GM18526 (cell line): ENCODE results near the gene OTX2.

Experiments used
- POLR2A ChIP-seq: IDR thresholded peaks from 3 replicates; pipeline ENCODE4 v1.6.1; 2011; ENCODE audit not compliant: insufficient read length; ENCODE audit errors: extremely low read depth

Gene OTX2

DNA sequence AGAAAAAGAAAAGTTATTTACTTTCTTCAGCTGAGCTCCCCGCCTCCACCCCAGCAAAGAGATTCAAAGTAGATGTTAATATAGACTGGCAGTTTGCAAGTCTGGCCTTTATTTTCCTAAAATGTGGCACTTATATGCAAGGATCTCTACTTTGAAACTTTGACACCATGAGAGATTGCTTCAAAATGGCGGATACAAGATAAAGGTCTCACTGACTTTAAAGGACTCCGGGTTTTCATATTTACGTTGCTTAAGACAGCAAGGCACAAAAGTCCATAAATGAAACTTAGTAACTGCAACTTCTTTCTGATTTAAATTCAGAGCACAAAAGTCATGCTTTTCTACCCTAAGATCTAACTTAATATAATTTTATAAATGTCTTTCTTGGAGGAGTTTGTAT, 3.5 kb downstream of the OTX2 start:
- no peak for TF ChIP-seq POLR2A

DNA sequence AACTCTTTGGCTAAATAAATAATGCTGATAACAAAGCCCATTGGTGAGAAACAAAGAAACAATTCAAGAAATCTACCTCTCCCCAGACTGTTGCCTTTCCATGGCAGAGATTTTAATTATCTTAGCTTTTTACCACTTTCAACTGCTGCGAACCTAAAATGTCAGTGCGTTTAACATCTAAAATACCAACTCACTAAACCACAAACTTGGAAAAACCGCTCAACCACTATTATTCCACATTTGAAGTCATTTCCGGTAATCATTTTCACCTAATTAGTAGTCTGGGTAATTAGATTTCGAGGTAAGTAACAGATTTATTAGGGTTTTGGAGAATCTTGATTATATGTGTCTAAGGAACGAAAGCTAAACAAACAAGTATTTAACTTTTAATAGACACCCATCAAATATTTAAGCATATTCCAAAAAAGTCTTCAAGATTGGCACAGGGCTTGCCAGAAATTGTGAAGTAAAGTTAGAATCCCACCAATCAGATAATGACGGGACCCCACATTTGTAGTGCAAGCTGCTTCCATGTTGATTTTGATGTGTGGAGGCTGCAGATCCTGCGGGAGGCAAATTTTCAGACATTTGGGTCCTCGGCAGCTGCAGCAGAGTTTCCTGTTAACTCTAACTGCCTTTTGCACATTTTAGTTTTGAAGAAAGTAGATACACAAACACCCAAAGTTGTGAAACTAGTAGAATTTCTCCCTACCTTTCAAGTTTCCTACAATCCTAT, 4.1 kb downstream of the OTX2 start:
- no peak for TF ChIP-seq POLR2A

DNA sequence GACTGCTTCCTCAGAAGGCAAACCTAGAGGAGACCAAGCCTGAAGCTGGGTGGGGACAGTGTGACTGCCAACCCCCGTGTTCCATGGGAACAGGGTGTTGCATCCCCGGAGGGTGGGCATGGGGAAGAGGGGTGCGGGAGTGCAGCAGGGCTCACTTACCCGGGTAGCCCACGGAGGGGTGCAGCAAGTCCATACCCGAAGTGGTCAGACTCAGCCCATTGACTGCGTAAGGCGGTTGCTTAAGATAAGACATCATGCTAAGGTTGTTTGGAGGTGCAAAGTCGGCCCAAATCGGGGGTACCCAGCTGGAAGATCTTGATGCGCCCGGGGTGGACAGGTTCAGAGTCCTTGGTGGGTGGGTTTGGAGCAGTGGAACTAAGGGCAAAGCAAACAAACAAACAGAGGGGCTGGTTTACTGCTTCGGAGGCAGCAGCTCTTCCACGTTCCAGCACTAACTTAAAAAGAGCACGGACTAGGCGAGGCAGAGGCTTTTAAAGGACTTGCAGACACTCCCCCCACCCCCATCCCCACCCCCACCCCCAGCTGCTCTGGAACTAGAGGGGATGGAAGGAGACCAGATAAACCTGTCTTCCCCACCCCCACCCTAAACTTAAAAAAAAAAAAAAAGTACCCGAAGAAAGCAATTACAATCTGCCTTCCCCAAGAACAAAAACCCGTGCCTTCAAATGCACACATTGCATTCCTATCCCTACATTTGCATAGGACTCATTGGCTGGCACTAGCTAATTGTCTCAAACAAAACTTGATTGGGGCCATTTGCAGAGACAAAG, 4.9 kb downstream of the OTX2 start:
- TF ChIP-seq POLR2A = no peak

DNA sequence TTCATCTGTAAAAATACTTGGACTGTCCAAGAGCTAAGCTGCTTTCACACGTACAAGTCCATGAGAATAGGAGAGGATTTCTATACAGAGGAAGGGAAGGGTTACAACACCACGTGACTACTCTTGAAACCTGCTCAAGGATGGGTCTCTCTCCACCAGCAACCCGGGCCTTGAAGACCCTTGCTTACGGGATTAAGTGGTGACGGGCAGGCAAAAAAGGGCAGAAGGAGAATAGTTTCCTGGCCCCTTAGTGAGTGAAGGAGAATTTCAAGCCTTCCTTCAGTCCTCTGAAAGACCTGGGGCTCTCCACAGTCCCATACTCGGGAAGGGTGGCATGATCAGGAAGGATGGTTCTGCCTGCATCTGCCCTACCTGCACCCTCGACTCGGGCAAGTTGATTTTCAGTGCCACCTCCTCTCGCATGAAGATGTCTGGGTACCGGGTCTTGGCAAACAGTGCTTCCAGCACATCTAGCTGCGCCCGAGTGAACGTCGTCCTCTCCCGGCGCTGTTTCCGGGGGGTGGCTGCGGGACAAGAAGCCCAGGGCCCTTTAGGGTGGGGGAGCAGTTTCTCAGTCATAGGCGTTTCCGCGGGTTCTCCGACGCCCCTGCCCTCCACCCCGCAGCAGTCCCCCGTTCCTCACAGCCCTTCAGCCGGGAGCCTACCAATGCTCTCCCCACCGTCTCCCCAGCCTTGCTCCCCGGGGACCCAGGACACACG, 6.3 kb downstream of the OTX2 start:
- no peak for TF ChIP-seq POLR2A

DNA sequence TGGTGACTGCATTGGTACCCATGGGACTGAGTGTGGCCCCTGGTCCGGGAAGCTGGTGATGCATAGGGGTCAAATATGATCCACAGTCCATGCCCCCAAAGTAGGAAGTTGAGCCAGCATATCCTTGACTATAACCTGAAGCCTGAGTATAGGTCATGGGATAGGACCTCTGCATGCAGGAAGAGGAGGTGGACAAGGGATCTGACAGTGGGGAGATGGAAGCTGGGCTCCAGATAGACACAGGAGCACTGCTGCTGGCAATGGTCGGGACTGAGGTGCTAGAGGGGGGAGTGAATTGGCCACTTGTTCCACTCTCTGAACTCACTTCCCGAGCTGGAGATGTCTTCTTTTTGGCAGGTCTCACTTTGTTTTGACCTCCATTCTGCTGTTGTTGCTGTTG, 8.4 kb downstream of the OTX2 start:
- no peak for TF ChIP-seq POLR2A

DNA sequence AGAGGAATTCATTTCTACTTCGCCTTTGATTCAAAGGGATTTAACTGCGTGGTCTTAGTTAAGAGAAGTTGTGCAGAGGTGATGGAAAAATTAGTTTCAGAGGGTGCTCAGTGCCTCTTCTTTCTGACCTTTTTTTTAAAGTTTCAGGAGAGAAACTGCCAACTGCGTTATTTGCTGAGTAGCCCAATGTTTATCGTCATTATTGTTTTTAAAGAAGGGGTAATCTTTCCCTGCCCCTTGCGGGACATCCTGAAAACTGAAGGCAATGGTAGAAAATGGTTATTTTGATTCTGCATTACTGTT, 11.0 kb downstream of the OTX2 start:
- TF ChIP-seq POLR2A = no peak

DNA sequence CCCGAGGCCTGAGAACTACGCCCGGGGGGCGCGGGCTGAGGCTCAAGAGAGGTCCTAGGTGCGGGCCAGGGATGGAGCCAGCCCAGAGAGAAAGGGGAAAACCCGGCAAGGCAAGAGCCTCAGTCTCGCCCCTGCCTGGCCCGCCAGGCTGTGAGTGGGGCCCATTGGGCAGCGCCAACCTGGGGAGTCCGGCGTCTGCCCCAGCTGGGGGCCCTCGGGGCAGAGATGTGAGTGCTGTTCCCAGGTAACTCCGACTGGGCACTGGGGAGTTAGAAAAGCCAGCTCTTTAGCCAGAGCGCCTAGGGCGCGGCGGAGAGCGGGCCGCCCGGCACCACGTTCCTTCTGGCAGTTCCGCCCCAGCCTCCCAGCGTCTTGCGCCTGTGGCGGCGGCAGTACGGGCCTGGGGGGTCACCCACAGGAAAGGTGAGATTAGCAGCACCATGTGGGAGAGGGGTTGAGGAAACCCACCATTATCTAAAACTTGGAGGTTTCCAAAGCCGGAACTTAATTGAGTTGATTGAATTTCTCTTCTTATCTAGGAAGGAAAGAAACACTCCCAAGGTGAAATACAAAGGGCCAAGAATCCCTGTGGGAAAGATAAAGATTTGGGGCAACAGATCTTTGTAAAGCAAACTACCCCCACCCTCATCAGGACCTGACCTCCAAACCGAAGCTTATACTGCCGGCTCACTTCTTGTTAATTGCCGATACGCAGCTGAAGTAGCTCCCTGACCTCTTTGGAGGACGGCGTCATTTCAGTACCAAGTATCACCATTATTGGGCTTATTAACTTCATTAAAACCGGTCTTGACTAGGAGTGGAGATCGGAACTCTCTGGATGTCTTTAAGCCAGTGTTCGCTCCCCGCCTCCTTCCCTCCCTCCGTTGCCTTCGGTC, 11.6 kb downstream of the OTX2 start:
- no peak for TF ChIP-seq POLR2A

DNA sequence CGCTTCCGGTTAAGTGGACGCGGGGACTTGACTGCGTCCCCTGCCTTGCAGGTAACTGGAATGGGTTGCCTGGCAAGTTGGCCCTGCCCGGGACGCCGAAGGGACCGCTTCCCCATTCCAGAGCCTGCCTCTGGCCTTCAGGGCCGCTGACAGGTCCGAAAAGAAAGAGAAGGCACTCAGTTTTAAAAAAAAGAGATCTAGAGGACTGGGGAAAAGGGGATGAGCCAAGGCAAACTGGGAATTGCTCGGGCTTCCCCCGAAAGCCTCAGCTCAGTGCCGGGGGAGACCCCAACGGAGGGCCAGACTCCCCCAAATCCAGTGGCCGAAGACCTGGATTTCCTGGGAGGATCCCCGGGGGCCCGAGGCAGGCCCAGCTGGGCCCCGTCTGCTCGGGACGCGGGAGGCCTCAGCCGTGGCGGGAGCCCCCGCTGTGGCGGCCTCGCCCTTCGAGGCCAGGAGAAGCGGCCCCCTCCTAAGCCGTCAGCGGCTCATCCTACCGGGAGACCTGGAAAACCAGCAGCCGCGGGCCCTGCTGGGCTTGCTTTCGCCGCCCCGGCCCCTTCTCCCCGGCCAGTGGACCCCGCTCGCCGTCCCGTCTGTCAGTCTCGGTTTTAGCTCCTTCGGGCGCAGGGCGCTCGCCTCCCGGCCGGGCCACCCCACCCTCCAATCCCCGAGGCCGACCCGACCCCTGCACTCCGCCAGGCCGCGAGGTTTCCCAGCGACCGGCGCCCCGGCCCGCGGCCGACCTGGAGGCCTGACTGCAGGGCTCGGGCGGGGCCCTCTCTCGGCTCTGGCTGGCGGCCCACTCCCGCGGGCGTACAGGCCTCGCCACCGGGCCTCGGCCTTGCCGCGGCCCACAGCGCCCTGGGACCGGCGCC, 12.5 kb downstream of the OTX2 start:
- TF ChIP-seq POLR2A = no peak

DNA sequence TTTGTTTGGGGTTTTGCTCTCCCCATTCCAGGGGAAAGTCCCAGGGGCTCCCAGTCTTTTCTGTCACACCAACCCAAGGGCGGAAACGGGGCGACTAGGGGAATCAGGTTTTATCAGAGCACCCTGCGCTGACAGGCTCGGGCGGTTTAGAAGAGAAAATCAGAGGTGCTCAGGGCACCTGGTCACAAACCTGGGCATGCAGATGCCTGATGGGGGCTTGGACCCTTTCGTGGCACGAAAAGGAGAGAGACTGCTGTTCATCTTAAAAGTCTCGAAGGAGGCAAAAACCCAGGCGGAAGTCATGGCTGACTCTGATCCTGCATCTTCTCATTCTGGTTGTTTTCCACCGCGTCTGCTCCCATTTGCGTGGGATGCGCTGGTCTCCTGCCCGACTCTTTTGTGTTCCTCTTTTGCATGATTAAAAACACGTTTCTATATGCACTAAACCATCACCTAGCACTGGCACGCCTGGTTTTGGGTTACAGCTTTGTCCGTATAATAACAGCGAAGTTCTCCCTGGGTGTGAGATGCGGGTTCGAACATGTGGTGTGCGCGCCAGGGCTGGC, 13.2 kb downstream of the OTX2 start:
- no peak for TF ChIP-seq POLR2A

DNA sequence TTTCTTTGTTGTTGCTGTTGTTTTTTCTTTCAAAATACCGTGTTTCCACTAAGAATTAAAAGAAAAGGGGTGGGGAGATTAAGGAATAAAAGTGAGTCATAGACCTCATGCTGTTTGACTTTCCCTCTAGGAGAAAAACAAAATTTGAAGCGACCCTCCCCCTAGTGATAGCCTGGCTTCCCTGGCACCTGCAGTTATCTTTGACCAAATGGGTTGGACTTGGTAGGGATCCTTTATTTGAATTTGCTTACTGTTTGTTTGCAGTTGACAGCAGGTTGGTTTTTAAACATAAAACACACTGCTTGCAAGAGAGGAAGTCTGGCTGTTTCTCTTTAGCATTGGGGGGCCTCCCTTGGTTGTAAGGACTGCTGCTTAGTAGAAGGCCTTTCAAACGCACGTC, 14.0 kb downstream of the OTX2 start:
- no peak for TF ChIP-seq POLR2A

DNA sequence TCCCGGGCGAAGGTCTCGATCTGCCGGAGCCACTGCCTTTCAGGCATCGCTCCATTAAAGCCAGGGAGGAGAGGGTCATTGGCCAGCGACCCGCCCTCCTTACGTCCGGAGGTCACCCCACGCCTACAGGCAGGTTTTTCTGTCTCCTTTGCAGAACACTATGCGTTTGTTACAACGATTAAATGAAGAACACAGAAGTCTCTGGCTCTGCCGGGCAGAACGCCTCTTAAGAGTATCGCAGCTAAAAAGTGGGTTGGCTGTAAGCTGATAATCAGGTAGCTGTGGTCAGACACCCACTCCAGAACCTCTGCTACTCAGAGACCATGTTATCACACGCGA, 15.0 kb downstream of the OTX2 start:
- TF ChIP-seq POLR2A = no peak

DNA sequence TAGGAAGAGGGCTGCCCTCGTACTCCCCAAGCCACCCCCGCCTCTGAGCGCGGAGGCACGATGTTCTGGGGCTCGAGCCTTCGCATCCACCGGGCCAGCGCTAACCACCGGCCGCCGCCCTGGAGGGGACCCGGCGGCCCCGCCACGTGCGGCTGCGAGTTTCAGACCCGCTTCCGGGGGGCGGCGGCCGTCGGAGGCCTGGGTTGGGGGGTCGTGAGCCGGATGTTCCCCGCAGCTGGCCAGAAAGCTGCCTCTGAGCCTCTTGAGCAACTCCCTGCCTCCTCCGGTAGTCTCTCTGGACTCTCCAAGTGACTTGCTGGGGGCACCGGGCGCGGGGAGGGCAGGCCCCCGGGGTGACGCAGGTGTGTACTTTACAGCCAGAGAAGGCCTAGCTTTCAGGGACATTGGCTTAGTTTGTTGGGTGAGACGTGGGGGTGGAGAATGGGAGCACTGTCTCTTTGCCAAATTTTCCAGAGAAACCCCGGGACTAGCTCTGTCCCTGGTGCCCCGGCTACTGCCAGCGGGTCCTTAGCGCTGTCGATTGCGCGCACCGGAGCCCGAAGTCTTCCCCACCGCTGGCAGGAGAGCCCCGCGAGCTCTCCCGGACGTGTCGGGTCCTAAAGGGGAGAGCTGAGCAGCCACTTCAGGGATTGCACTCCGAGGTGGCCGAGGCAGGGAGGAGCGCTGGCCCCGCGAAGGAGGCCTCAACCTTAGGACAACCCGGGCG, 15.6 kb downstream of the OTX2 start:
- TF ChIP-seq POLR2A = no peak

DNA sequence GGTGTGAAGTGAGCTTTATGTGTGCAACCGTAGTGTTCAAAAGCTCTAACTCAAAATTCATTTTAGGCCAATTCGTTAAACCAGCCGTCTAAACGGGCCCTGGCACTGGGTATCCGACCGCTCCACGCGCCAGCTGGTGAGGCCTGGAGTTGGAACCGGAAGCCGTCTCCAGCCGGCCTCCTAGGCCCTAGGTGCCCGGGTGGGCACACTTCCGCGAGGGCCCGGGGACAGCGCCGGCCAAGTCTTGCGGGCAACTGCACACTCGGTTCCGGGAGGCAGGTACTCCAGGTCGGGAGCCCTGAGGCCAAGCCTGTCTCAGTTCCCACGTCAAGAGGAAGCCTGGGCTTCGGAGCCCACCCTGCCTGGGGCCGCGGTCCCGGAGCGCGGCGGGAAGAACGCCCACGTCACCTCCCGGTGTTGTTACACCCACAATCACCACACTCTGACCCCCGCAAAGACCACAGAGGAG, 16.2 kb downstream of the OTX2 start:
- TF ChIP-seq POLR2A = no peak
